Measurements from ENCODE around the gene MORN3.
"Not testable (repeated sequence)": the region's sequence is repeated elsewhere in the genome, so short reads cannot be mapped to it uniquely, and the experiment has no call there.

MORN3 gene

GRCh38 chr12:121711361-121712189 lies 42.1 kb upstream of the MORN3 start:
- Histone ChIP-seq H4K20me1 (ENCODE audit: insufficient read depth) (no peaks in the 10 kb centered on the region), H3K9ac (peak overlapping the region; percentile 58; the same call in 1 of the 2 replicates), H3K4me1 (ENCODE audit: low read depth, poor library complexity, severe bottlenecking) (peaks cover 3% of the 10 kb centered on the region), H3K27me3 (ENCODE audit: insufficient read depth, low read depth) (no peaks in the 10 kb centered on the region), H3K4me2 (peak overlapping the region; percentile 78), H3K36me3 (ENCODE audit: insufficient read depth) (no peaks in the 10 kb centered on the region), H2AFZ (ENCODE audit: low read depth) (peak overlapping the region; percentile 88), H3K4me3 (IDR thresholded peaks at IDR 0.05; ENCODE audit: insufficient read depth, low read depth, low read length) (no peak overlapping the region), H3K27ac (no peak overlapping the region; the same call in 1 of the 2 replicates), H3K79me2 (ENCODE audit: insufficient read depth, low read depth) (no peaks in the 10 kb centered on the region)
- TF ChIP-seq, protein P1, sequence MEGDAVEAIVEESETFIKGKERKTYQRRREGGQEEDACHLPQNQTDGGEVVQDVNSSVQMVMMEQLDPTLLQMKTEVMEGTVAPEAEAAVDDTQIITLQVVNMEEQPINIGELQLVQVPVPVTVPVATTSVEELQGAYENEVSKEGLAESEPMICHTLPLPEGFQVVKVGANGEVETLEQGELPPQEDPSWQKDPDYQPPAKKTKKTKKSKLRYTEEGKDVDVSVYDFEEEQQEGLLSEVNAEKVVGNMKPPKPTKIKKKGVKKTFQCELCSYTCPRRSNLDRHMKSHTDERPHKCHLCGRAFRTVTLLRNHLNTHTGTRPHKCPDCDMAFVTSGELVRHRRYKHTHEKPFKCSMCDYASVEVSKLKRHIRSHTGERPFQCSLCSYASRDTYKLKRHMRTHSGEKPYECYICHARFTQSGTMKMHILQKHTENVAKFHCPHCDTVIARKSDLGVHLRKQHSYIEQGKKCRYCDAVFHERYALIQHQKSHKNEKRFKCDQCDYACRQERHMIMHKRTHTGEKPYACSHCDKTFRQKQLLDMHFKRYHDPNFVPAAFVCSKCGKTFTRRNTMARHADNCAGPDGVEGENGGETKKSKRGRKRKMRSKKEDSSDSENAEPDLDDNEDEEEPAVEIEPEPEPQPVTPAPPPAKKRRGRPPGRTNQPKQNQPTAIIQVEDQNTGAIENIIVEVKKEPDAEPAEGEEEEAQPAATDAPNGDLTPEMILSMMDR (conservative IDR thresholded peaks at IDR 0.05; ENCODE audit: low read depth, low read length) = no peak

DNA sequence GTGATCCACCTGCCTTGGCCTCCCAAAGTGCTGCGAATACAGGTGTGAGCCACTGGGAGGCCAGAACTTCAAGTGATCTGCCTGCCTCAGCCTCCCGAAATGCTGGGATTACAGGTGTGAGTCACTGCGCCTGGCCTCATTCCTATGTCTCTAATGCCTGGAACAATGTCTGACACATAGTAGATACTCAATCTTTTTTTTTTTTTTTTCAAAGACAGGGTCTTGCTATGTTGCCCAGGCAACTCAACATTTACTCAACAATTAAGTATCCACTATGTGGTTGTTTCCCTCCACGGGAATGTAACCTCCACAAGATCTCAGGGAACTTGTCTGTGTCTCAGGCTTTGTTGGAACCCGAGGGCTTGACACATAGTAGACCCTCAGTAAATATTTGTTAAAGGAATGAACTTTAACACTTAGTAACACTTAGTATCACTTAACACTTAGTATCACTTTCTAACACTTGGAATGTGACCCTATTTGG lies 40.1 kb upstream of the MORN3 start:
- H3K36me3 ChIP-seq (ENCODE audit: insufficient read depth) = no peaks in the 10 kb centered on the region
- H3K9ac ChIP-seq = no peak overlapping the region
- H3K4me1 ChIP-seq (ENCODE audit: low read depth, poor library complexity, severe bottlenecking) = peaks cover 3% of the 10 kb centered on the region
- no peaks in the 10 kb centered on the region for H4K20me1 ChIP-seq (ENCODE audit: insufficient read depth)
- no peak overlapping the region for H3K4me3 ChIP-seq (IDR thresholded peaks at IDR 0.05; ENCODE audit: insufficient read depth, low read depth, low read length)
- H3K27me3 ChIP-seq (ENCODE audit: insufficient read depth, low read depth) = no peaks in the 10 kb centered on the region
- no peaks in the 10 kb centered on the region for H3K79me2 ChIP-seq (ENCODE audit: insufficient read depth, low read depth)
- no peak overlapping the region for H3K27ac ChIP-seq
- no peak overlapping the region for H2AFZ ChIP-seq (ENCODE audit: low read depth)
- TF ChIP-seq, protein P1 (conservative IDR thresholded peaks at IDR 0.05; ENCODE audit: low read depth, low read length) = no peak
- H3K4me2 ChIP-seq = no peak overlapping the region

GRCh38 chr12:121709064-121709424 lies 39.6 kb upstream of the MORN3 start:
- H3K79me2 ChIP-seq (ENCODE audit: insufficient read depth, low read depth); H3K36me3 ChIP-seq (ENCODE audit: insufficient read depth); H3K27me3 ChIP-seq (ENCODE audit: insufficient read depth, low read depth); H3K4me3 ChIP-seq (IDR thresholded peaks at IDR 0.05; ENCODE audit: insufficient read depth, low read depth, low read length); H3K4me1 ChIP-seq (ENCODE audit: low read depth, poor library complexity, severe bottlenecking); H3K27ac ChIP-seq; H3K9ac ChIP-seq; H3K4me2 ChIP-seq; H4K20me1 ChIP-seq (ENCODE audit: insufficient read depth); H2AFZ ChIP-seq (ENCODE audit: low read depth): not testable (repeated sequence)

DNA sequence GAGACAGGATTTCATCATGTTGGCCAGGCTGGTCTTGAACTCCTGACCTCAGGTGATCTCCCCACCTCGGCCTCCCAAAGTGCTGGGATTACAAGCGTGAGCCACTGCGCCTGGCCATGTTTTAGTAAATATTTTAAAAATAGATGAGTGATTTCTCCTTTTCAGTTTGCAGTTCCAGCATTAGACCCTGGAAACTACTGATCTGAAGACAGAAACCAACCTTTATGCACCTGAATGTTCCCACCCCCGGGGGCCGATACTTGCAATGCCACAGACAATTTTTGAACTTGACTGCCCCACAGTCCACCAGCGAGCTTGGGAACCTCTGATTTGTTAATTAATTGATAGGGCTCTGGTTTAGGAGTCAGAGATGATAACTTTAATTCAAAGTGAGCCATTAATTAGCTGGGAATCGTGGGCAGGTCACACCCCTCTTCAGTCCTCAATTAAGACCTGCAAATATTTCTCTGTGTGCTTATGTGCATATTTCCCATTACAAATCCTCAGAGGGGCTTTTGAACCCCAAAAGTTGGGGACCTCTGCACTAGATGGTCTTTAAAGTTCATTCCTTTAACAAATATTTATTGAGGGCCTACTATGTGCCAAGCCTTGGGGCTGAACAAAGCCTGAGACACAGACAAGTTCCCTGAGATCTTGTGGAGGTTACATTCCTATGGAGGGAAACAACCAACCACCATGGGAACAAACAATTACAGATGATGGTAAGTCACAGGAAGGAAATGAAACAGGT lies 39.0 kb upstream of the MORN3 start:
- H3K36me3 ChIP-seq (ENCODE audit: insufficient read depth) = no peaks in the 10 kb centered on the region
- H3K9ac ChIP-seq = no peak overlapping the region
- H2AFZ ChIP-seq (ENCODE audit: low read depth) = no peak overlapping the region
- no peak overlapping the region for H3K4me2 ChIP-seq
- no peak overlapping the region for H3K27ac ChIP-seq
- TF ChIP-seq, protein P1 (conservative IDR thresholded peaks at IDR 0.05; ENCODE audit: low read depth, low read length) = no peak
- H4K20me1 ChIP-seq (ENCODE audit: insufficient read depth) = no peaks in the 10 kb centered on the region
- H3K4me3 ChIP-seq (IDR thresholded peaks at IDR 0.05; ENCODE audit: insufficient read depth, low read depth, low read length) = no peak overlapping the region
- no peaks in the 10 kb centered on the region for H3K79me2 ChIP-seq (ENCODE audit: insufficient read depth, low read depth)
- H3K27me3 ChIP-seq (ENCODE audit: insufficient read depth, low read depth) = no peaks in the 10 kb centered on the region
- peaks cover 3% of the 10 kb centered on the region for H3K4me1 ChIP-seq (ENCODE audit: low read depth, poor library complexity, severe bottlenecking)
